ENCODE results near the gene KCNAB1. TPM values are rescaled to one million over a fixed set of nuclear protein-coding genes. Genes with fewer than 3 reads are reported as not detected.
"Not testable (repeated sequence)": the region's sequence is repeated elsewhere in the genome, so short reads cannot be mapped to it uniquely, and the experiment has no call there.

The KCNAB1 gene
- total RNA-seq, 1 donor from 2014 or later = 0.79 TPM

DNA sequence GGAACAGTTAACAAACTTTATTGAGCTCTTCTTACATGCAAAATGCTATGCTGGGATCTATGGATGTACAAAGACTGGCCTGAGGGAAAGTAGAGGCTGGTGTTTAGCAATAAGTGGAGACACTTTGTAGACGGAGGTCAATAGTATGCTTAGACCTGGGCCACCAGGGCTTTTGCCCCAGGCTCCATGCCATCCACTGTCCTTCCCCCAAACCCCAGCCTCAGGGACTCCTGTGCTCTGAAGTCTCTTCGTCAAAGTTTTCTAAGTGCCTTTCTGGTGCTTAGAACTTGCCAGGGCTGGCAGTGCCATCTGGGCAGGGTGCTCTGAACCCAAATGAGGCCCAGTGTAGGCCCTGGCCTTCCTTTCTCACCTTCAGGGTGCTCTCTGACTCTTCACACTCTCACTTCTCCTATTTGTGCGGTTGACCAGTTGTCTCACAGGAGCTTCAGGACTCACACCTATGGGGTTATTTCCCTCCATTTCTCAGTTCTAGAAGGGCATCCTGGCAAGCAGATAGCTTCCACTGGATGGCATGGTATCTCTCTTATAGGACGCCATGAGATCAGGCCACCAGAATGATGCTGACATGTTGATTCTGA, 21.8 kb upstream of the KCNAB1 start:
- Mint-ChIP-seq H3K27ac (ENCODE audit: unreplicated experiment) (no peak overlapping the region), H3K4me1 (no peaks in the 10 kb centered on the region), H3K4me3 (no peak overlapping the region), H3K9me3 (peaks cover 2% of the 10 kb centered on the region), H3K36me3 (ENCODE audit: low read depth) (no peaks in the 10 kb centered on the region), H3K27me3 (ENCODE audit: low read depth) (no peaks in the 10 kb centered on the region)
- DNase-seq (ENCODE audit: low read depth, low spot score) = no peak
- TF ChIP-seq, protein P1, sequence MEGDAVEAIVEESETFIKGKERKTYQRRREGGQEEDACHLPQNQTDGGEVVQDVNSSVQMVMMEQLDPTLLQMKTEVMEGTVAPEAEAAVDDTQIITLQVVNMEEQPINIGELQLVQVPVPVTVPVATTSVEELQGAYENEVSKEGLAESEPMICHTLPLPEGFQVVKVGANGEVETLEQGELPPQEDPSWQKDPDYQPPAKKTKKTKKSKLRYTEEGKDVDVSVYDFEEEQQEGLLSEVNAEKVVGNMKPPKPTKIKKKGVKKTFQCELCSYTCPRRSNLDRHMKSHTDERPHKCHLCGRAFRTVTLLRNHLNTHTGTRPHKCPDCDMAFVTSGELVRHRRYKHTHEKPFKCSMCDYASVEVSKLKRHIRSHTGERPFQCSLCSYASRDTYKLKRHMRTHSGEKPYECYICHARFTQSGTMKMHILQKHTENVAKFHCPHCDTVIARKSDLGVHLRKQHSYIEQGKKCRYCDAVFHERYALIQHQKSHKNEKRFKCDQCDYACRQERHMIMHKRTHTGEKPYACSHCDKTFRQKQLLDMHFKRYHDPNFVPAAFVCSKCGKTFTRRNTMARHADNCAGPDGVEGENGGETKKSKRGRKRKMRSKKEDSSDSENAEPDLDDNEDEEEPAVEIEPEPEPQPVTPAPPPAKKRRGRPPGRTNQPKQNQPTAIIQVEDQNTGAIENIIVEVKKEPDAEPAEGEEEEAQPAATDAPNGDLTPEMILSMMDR (conservative IDR thresholded peaks at IDR 0.05) = no peak

DNA sequence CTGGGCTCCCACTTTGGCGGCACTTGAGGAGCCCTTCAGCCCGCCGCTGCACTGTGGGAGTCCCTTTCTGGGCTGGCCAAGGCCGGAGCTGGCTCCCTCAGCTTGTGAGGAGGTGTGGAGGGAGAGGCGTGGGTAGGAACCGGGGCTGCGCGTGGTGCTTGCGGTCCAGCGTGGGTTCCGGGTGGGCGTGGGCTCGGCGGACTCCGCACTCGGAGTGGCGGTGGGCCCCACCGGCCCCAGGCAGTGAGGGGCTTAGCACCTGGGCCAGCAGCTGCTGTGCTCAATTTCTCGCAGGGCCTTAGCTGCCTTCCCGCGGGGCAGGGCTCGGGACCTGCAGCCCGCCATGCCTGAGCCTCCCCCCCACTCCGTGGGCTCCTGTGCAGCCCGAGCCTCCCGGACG, 21.0 kb upstream of the KCNAB1 start:
- not testable (repeated sequence) for H3K27ac Mint-ChIP-seq (ENCODE audit: unreplicated experiment); H3K36me3 Mint-ChIP-seq (ENCODE audit: low read depth); H3K9me3 Mint-ChIP-seq; H3K4me3 Mint-ChIP-seq; DNase-seq (ENCODE audit: low read depth, low spot score); H3K4me1 Mint-ChIP-seq; H3K27me3 Mint-ChIP-seq (ENCODE audit: low read depth)

DNA sequence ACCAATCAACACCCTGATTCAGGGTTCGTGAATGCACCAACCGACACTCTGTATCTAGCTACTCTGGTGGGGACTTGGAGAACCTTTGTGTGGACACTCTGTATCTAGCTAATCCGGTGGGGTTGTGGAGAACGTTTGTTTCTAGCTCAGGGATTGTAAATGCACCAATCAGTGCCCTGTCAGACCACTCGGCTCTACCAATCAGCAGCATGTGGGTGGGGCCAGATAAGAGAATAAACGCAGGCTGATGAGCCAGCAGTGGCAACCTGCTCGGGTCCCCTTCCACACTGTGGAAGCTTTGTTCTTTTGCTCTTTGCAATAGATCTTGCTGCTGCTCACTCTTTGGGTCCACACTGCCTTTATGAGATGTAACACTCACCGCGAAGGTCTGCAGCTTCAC, 20.4 kb upstream of the KCNAB1 start:
- not testable (repeated sequence) for H3K27ac Mint-ChIP-seq (ENCODE audit: unreplicated experiment); DNase-seq (ENCODE audit: low read depth, low spot score); H3K27me3 Mint-ChIP-seq (ENCODE audit: low read depth); H3K9me3 Mint-ChIP-seq; H3K4me3 Mint-ChIP-seq; H3K4me1 Mint-ChIP-seq; H3K36me3 Mint-ChIP-seq (ENCODE audit: low read depth)

DNA sequence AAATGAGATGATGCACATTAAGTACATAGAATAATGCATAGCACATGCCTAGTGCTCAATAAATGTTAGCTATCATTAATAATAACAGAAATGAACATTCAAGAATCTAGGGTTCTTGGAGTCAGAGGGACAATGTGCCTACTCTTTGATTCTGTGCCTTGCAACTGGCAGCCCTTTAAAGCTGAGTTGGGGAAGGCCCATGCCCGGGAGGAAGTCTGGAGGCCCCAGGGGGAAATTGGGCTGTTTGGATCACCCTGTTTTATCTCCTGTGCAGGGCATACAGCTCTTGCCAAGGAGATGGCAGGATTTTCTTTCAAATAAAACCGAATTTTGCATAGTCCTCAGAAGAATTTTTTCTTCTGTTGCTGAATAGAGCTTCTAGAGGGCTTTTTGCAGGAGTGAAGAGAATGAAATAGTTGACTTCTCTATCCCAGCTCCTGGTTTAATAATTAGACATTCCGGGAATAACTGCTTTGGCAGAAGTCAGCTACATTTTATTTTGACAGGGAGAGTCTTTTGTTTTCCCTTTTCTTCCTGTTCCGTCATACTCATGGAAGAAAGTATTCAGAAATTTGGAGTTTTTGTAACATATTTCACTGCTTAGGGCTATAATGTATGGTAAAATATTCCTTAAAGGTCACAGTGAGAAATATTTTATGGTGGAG, 18.0 kb upstream of the KCNAB1 start:
- Mint-ChIP-seq H3K4me1 (no peaks in the 10 kb centered on the region), H3K27ac (ENCODE audit: unreplicated experiment) (no peak overlapping the region), H3K27me3 (ENCODE audit: low read depth) (no peaks in the 10 kb centered on the region), H3K4me3 (no peak overlapping the region), H3K9me3 (peaks cover 2% of the 10 kb centered on the region), H3K36me3 (ENCODE audit: low read depth) (no peaks in the 10 kb centered on the region)
- TF ChIP-seq, protein P1 (conservative IDR thresholded peaks at IDR 0.05) = no peak
- DNase-seq (ENCODE audit: low read depth, low spot score) = no peak

DNA sequence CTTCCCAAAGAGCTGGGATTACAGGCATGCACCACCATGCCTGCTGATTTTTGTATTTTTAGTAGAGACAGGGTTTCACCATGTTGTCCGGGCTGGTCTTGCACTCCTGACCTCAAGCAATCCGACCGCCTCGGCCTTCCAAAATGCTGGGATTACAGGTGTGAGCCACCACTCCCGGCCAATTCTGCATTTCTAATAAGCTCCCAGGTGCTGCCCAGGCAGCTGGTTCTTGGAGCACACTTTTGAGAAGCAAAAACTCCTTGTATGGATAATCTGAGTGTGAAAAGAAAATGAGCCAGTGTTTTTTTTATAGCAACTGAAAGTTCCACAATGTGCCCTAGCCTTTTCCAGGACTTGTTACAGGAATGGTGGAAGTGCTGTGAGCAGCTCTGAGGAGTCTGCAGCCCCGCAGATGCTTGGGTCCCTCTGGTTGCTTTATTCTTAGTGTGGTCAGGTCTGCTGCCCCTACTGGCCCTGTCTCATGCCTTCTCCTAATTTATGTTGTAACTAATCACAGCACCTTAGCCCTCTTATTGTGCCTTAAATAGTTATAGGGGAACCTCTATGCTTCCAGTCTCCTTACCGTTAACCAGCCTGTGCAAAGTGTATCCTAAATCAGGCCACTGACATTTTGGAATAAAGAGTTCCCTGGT, 13.5 kb upstream of the KCNAB1 start:
- Mint-ChIP-seq H3K9me3 (no peaks in the 10 kb centered on the region), H3K4me1 (no peaks in the 10 kb centered on the region), H3K4me3 (no peak overlapping the region), H3K27me3 (ENCODE audit: low read depth) (no peaks in the 10 kb centered on the region), H3K27ac (ENCODE audit: unreplicated experiment) (no peak overlapping the region), H3K36me3 (ENCODE audit: low read depth) (no peaks in the 10 kb centered on the region)
- TF ChIP-seq, protein P1 (conservative IDR thresholded peaks at IDR 0.05) = no peak
- no peak for DNase-seq (ENCODE audit: low read depth, low spot score)

DNA sequence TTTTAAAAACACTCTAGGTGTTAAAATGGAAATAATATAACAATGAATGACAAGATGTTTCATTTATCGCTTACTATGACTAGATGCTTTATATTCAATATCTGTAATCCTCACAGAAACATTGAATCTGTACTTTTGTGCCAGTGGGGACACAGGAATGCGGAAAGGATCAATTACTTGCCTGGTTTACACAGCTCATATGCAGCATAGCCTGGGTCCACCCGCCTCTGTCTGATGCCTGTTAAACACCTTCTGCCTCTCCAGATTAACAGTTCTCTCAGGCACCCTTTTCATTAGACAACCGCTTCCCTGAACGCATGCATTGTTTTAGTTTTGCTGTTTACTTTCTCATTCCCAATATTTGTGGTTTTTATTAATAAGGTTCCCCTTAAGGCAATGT, 12.9 kb upstream of the KCNAB1 start:
- Mint-ChIP-seq H3K4me1 (no peaks in the 10 kb centered on the region), H3K9me3 (no peaks in the 10 kb centered on the region), H3K36me3 (ENCODE audit: low read depth) (no peaks in the 10 kb centered on the region), H3K27me3 (ENCODE audit: low read depth) (no peaks in the 10 kb centered on the region), H3K4me3 (no peak overlapping the region), H3K27ac (ENCODE audit: unreplicated experiment) (no peak overlapping the region)
- TF ChIP-seq, protein P1 (conservative IDR thresholded peaks at IDR 0.05) = no peak
- DNase-seq (ENCODE audit: low read depth, low spot score) = no peak

Measured in neural crest cell (in vitro differentiated cells).